ENCODE results near the gene LZTS2.
"Not testable (repeated sequence)": the region's sequence is repeated elsewhere in the genome, so short reads cannot be mapped to it uniquely, and the experiment has no call there.

The LZTS2 gene, protein sequence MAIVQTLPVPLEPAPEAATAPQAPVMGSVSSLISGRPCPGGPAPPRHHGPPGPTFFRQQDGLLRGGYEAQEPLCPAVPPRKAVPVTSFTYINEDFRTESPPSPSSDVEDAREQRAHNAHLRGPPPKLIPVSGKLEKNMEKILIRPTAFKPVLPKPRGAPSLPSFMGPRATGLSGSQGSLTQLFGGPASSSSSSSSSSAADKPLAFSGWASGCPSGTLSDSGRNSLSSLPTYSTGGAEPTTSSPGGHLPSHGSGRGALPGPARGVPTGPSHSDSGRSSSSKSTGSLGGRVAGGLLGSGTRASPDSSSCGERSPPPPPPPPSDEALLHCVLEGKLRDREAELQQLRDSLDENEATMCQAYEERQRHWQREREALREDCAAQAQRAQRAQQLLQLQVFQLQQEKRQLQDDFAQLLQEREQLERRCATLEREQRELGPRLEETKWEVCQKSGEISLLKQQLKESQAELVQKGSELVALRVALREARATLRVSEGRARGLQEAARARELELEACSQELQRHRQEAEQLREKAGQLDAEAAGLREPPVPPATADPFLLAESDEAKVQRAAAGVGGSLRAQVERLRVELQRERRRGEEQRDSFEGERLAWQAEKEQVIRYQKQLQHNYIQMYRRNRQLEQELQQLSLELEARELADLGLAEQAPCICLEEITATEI

DNA sequence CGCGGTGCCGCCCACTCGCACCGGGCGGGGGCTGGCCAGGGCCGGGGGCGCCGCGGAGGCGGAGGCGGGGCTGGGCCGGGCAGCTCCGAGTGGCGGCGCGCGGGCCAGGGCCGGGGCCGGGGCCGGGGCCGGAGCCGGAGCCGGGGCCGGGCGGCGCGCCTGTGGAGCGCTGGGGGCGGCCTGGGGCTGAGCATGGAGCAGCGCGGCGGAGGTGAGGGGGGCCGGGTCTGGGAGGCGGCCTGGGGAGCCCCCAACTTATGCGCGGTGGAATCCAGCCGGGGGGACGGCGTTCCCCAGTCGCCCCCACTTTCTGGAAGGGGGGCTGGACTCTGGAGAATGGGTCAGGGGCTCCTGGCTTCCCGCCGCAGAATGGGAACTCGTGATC is at the start of gene LZTS2:
TSS of gene LZTS2 (plus strand) at position 67 of the 385 bp plus-strand sequence. CDS start 2,731 bp downstream, outside the sequence.
- no peak for DNase-seq

DNA sequence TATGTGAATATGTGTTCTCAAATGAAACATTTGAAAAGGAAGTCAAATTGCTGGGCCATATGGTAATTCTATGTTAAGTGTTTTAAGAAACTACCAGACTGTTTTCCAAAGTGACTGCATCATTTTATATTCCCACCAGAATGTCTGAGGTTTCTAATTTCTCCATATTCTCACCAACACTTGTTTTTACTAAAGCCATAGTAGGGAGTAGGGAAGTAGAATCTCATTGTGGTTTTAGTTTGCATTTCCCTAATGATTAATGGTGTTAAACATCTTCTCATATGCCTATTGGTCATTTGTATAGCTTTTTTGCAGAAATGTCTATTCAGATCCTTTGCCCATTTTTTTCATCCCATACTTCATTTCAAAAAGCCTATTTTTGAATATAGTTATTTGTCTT is 39.4 kb upstream of the LZTS2 start:
- no peak for DNase-seq

DNA sequence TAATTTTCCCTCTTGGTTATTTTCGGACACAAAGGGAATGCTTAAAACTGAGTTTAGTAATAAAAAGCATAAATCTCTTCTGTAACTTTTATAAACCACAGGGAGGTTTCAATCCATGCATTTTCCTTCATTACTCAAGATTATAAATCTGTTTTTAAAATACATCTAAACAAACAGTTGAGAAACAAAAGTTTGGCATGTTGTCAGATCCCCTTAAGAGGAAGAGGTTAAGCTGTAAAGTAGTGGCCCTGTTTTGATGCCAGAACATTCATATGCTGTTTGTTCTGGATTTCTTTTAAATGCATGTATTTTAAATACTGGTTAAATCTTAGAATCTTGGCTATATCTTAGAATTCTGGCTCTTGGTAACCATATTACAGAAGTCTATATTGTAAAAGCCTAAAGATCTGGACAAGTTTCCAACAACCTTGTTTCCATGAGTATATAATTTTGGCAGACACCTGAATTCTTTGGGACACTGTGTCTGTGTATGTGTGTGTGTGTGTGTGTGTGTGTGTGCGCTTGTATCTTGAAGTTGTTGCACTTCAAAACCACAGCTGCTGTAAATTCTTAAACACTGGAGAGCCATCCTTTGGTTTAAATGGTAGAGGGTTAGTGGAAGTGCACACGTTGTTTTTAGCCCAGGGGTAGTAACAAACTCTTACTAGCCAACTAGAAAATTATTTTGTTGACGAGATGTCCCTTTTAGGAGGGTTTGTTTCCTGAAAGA is 37.1 kb upstream of the LZTS2 start:
- no peak for DNase-seq

DNA sequence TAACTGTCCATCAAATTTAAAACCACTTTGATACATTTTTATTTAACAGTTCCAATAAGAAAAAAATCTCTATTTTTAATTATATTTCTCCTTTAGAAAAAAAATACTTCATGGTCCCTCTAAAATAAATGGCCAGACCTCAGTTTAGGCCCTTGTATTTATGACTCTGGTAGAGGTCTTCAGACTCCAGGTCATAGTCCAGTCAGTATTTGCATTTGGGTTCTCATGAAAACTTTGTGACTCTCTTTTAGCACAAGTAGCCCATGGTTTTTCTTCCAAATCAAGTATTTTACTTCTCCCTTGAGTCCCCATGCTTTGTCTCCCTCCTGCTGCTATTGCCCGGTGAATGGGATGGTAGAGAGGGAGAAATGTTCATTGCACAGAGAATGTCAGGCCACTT is 35.8 kb upstream of the LZTS2 start:
- no peak for DNase-seq

DNA sequence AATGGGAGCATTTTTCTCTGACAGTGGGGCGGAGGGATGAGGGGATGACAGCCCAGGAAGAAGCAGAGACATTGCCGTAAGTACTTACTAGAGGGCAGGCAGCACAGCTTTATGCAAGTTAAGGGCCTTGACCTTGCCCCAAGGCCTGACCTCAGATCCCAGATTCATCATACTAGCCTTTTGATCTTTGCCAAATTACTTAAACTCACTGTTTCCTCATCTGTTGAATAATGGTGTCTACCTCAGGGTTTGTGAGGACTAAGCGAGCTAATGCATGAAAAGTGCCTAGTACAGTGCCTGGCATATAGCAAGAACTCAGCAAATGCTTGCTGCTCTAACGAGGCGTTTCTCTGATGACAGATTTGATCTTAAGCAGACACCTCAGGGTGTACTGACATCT is 33.8 kb upstream of the LZTS2 start:
- DNase-seq = no peak

DNA sequence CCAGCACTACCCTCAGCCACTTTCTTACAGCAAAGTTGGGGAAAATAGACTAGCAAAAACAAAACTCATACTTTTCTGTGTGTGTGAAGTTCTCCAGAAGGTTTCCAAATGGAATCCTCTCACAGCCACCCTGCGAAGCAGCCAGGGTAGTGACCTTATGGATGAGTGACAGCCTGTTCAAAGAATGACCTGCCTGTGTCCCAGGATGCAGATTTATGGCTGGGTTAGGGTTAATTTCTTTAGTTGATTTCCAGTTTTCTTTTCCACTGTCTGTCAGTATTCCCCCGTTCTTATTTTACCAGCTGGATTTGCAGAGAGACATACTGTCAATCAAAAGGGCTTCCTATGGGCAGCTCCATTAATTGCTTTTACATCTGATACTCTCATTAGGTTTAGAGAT is 32.7 kb upstream of the LZTS2 start:
- no peak for DNase-seq

DNA sequence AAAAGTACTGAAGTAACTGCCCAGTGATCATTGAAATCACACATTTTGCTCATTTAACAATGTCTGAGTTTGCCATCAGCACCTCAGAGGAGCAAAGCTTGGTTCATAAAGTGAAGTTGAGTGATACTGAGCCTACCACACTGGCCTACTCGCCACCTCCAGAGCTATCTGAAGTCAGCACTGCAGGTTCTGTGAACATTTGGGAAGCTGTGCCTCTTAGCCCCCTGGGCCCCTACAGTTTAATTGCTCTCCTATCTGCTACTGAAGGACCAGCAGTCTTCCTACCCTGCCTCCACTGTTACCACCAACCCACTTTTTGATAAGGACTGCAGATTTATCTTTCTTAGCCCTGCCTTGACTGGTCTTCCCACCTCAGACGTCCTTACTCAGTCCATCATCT is 32.3 kb upstream of the LZTS2 start:
- DNase-seq = no peak

DNA sequence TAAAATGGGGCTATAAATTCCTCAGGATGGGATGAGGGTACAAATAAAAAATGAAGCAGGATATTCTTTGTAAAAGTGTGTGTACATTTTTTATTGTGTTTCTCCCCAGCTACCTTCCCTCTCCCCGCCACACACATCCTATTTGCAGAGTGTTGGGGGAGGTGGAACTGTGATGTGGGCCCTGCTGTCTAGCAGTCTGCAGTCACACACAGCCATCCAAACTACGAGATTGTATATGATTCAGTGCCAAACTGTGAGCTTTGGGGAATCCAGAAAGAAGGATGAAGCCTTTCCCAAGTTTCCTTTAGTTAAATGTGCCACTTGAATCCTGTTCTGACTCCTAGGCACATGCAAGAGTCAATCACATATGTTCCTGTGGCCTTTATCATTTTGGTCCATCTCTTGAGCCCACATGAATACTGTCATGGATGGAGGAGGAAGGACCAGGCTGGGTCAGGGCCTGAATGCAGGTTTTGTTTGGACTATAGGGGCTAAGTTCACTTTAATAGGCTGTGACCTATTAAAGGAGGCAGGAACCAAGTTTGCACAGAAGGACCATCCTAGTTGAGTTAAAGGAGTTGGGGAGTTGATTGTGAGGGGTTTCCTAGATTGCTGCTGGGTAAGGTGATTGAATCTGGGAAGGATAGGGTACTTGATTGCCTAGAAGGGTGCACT is 31.4 kb upstream of the LZTS2 start:
- no peak for DNase-seq

DNA sequence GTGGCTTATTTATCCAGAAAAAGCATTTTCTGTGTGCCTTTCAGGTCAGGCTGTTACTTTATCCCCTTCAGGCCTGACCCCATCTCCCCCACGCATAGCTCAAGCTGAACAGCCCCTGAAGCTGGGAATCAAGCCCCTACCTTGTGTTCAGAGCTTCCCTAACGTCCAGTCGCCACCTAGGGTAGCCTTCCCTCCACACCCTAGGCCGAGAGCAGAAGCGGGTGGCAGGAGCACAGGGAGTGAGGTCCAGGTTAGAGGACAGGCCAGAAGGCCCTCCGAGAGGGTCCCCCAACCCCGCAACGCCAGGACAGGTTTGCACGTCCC is 30.8 kb upstream of the LZTS2 start:
- DNase-seq = peak in 1 of 2 experiments; percentile 64

DNA sequence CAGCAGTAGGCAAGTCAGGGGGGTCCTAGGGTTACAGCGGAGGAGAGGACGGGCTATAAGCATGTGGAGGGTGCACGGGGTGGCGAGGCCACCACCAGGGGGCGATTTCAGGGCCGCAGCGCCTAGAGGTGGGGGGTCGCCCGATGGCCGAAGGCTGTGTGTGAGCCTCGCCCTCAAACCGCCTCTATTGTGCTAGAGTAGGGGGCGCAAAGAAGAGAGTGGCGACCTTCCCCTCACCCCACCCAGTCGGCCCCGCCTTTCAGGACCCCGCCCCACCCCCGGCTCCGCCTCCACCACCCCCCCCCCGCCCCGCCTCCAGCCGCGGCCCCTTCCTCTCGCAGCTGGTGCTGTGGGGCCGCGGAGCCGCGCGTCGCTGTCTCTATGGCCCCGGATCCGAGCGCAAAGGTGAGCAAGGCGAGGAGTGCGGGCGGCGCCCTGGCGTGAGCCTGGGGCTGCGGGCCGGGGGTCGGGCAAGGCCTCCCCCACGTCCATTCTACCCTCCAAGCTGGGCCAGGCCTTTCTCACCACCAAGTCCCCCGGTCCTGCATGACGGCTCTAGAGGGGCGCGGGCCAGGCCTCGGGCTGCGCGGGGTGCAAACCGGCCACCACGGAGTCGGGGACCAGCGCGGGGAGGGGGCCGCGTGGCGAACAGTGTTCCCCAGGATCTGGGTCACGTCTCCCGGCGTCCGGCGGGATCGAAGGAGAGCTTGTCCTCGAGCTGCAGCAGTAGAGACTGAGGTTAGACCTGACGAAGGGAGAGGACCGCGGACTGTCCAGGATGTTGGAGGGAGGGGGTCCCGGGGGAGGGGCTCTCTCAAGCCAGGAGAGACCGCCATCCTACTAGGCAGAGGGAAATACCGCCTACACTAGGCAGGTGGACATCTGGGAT is 30.2 kb upstream of the LZTS2 start, which contains the start of gene SEMA4G:
TSS of gene SEMA4G (plus strand) at position 318 of the 889 bp plus-strand sequence. CDS start 3,409 bp downstream, outside the sequence.
- DNase-seq = peak; percentile 48 to 72

DNA sequence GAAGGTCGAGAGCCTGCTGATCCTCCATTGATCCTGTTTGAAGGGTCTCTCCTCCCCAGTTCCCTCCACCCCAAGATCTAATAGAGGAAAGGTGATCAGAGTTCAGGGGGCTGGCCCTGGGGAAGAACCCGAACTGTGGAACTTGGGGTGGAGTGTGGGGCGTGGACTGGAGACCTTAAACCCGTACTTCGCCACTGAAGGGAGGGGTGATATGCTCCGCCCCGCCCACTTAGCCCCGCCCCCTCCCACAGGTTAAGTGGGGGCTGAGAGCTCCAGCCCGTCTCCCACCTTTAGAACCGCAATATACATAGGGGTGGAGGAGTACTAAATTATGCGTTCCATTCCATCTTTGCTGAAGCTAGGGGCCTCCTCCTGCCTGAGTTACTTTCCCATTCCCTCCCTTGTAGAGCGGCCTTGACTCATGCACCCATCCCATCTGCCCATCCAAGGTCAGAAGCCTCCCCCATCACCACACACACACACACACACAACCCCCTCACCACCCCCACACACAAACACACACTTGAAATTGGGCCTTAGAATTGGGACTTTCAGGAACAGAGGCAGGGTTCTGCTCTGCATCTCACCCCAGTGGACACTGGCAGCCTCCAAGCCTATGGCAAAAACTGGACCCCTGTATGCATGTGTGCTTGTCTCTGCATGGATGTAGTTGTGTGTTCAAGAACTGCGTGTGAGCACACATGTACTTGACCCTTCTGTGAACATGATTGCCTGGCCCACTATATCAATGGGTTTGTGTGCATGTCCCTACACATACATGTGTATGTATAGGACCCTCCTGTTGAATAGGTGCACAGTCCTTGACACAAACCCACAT is 29.3 kb upstream of the LZTS2 start:
- DNase-seq = no peak

DNA sequence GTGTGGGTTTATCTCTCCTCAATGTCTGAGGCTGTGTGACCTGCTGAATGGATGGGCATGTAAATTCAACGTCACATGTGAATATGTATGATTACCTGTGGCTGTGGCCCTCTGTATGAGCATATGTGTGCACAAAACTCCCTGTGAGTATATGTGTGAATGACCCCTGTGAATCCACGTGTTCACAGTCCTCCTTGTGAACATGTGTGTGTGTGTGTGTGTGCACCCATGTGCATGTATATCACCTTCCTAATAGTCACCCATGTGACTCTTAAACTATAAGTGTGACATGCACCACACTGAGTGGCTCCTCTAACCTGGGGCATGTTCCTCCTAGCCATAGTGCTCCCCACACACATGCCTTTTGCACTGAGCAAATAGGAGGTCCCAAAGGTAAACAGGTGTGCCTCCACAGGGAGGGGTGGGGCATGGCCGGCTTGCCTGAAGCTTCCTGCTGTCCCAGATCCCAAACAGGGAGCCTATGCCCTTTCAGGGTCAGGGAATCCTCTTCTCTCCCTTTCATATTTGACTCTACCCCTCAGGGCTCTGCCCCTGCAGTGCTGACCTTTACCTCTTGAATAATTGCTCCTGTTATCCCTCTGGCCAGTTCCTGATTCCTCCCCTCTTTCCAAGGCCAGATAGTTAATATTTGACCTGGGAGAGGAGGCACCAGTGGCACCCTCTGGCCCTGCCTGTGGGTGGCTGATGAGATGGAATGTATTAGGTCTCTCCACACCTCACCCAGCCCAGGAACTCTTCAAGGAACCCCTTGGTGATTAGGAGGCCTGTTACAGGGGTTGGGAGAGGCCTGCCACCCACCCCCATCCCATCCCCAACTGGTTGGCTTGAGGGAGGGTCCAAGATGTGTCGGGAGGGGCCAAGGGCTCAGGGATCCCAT is 28.4 kb upstream of the LZTS2 start:
- no peak for DNase-seq

DNA sequence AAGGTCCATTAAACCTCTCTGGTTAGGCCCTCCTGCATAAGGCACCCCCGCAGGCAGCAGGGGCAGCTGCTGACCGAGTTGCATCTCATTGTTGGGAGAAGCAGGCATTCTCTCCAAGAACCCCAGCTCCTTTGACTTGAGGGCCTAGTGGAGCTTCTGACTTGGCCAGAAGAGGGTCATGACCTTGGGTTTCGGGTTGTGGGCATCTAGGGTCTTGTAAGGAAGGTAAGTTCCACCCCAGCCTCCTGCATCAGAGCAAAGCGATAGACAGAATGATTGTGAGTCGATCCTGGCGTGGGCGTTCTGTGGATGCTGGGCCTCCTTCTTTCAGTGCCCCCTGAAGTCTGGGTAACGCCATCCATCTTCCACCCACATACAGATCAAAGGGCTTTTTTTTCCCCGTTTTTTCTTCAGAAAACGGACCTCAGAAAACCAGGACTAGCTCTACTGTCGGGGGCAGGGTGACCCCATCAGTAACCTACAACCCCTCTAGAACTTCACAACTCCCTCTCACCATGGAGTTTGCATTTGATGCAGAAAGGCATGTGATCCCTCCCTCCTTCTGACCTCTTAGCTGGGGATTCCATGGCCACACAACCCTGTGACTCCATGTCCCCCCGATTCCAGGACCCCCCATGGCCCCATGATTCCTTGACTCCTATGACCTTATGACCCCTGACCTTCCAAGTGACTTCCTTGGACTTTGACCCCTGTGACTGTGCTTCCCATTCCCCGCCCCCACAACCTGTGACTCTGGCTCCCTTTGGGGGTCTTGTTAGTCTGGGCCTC is 27.3 kb upstream of the LZTS2 start:
- no peak for DNase-seq

DNA sequence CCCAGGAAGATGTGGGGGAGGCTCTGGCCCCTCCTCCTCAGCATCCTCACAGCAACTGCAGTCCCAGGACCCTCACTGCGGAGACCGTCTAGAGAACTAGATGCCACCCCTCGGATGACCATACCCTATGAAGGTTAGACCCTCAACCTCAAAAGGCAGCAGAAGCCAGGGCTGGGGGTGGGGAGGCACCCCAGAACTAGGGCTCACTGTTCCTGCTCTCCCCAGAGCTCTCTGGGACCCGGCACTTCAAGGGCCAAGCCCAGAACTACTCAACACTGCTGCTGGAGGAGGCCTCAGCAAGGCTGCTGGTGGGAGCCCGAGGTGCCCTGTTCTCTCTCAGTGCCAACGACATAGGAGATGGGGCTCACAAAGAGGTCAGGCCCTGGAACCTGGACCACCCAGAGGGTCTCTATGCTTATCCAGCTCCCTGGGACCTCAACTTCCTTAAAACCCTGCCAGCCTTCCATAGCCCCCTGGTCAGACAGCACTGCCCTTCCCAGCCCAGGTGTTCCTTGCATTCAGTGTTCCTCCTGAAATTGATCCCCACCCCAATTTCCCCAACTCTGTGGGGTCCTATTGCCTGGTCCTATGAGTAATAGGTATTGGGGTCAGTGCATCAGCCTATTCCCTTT is 26.6 kb upstream of the LZTS2 start:
- no peak for DNase-seq

DNA sequence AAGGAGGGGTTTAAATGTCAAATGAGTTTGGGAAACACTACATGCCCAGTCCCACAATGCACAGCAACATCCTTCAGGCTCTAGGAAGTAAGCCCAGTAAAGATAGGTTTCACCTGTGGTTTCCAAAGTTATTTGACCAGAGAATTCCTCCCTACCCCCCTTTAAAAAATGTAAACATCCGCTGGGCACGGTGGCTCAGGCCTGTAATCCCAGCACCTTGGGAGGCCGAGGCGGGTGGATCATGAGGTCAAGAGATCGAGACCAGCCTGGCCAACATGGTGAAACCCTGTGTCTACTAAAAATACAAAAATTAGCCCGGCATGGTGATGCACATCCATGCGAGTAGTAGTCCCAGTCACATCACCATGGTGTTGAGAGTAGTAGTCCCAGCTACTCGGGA is 24.2 kb upstream of the LZTS2 start:
- DNase-seq = not testable (repeated sequence)

DNA sequence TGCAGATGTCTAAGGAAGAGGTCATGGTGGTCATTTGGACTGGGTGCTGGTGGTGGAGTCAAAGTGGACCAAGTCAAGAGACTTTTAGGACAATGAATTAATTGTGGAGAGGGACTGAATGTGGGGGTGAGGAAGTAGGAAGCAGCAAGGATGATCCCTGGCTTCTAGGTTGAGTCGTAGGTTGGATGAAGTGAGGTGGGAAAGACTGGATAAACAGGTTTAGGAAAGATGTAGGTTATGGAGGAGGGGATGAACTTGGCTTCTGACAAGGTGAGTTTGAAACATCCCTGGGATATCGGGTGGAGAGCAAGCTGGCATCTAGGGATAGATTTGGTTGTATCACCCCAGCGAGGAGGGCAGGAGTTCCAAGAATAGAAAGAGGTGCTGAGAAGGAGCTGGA is 22.7 kb upstream of the LZTS2 start:
- DNase-seq = no peak

DNA sequence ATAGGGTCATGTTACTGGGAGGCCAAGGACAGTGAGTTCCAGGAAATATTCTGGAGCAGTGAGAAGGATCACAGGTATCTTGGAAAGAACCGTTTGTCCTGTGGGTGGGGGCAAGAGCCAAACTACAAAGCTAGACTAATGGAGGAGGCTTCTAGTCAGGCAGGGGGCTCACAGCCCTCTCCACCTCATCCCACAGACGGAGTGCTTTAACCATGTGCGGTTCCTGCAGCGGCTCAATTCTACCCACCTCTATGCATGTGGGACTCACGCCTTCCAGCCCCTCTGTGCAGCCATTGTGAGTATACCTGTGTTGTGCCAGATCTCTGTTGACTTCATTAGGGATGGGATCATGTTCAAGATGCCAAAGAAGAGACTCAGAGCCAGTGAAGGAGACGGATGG is 22.2 kb upstream of the LZTS2 start:
- no peak for DNase-seq

DNA sequence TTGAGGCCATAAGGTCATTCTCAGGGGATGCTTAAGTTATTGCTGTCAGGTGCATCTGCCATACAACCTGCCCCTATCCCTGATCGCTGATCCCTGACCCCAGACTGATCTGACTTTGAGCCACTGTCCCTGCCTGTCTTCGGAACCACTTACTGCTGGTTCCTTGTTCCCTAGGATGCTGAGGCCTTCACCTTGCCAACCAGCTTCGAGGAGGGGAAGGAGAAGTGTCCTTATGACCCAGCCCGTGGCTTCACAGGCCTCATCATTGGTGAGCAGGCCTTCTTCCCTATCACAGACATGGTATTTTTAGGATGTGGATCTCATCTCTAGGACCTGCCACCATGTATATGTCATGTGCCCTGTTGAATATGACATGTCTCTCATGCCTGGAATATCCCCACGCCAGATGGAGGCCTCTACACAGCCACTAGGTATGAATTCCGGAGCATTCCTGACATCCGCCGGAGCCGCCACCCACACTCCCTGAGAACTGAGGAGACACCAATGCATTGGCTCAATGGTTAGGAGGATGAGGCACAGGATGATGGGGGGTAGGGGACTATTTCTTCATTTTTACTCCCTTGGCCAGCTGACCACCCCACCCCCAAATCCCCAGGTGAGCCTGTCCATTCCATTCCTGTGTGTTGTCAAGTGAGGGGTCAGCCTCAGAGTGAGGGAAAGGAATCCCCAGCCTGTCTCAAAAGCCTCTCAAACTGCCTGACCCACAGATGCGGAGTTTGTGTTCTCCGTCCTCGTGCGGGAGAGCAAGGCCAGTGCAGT is 21.3 kb upstream of the LZTS2 start:
- DNase-seq = no peak
